Progenitor cell of endocrine pancreas (in vitro differentiated cells): ENCODE results near the gene MTAP. TPM values are rescaled to one million over a fixed set of nuclear protein-coding genes. Genes with fewer than 3 reads are reported as not detected.

Experiments used
- DNase-seq: peaks from one replicate; pipeline ENCODE4 v3.0.0; 2021; ENCODE audit warnings: low spot score; ENCODE audit not compliant: unreplicated experiment
- H3K27ac Mint-ChIP-seq: 2 replicates; pipeline ENCODE4 v1.8.0; 2021; ENCODE audit warnings: mild to moderate bottlenecking, moderate library complexity, mixed read lengths
- H3K27me3 Mint-ChIP-seq: 2 replicates; pipeline ENCODE4 v1.8.0; 2021; ENCODE audit warnings: mixed read lengths
- H3K36me3 Mint-ChIP-seq: 2 replicates; pipeline ENCODE4 v1.8.0; 2022; ENCODE audit warnings: mixed read lengths; ENCODE audit not compliant: insufficient read depth
- H3K4me1 Mint-ChIP-seq: 2 replicates; pipeline ENCODE4 v1.8.0; 2021; ENCODE audit warnings: low read depth, mixed read lengths
- H3K4me3 Mint-ChIP-seq: 2 replicates; pipeline ENCODE4 v1.8.0; 2021; ENCODE audit warnings: low read depth, mild to moderate bottlenecking, moderate library complexity, mixed read lengths
- H3K9me3 Mint-ChIP-seq: 2 replicates; pipeline ENCODE4 v1.8.0; 2021; ENCODE audit warnings: low read depth, mixed read lengths
- total RNA-seq: library from RNA; stranded (reverse); gene quantifications from 2 replicates; pipeline ENCODE4 v1.2.1, GENCODE V29; 2021
- TF ChIP-seq, protein P1 (sequence below): fragments of 200-600 bp; sonication (generic); IDR thresholded peaks from one replicate; pipeline ENCODE4 v1.5.0; 2021; ENCODE audit warnings: antibody characterized with exemption, mild to moderate bottlenecking; ENCODE audit not compliant: unreplicated experiment

Gene MTAP
- total RNA-seq, 1 donor from 2014 or later, result 73.4 TPM

DNA sequence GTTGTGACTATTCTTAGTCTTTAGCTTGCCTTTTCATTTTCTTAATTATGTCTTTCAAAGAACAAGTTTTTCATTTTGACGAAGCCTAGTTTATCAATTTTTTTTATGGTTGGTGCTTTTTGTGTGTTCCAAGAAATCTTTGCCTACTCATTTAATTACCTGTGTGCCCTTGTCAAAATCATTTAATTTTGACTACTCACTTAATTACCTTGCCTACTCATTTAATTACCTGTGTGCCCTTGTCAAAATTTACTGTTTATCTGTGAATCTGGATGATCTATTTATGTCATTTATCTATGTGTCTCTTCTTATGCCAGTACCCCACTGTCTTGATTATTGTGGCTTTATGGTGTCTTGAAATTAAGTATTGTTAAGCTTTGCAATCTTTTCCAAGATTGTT, 63.9 kb downstream of the MTAP start:
- Mint-ChIP-seq H3K27ac (no peak overlapping the region), H3K4me3 (no peak overlapping the region), H3K4me1 (no peaks in the 10 kb centered on the region), H3K9me3 (no peaks in the 10 kb centered on the region), H3K36me3 (peaks cover 27% of the 10 kb centered on the region), H3K27me3 (no peaks in the 10 kb centered on the region)
- no peak for DNase-seq
- TF ChIP-seq, protein P1, sequence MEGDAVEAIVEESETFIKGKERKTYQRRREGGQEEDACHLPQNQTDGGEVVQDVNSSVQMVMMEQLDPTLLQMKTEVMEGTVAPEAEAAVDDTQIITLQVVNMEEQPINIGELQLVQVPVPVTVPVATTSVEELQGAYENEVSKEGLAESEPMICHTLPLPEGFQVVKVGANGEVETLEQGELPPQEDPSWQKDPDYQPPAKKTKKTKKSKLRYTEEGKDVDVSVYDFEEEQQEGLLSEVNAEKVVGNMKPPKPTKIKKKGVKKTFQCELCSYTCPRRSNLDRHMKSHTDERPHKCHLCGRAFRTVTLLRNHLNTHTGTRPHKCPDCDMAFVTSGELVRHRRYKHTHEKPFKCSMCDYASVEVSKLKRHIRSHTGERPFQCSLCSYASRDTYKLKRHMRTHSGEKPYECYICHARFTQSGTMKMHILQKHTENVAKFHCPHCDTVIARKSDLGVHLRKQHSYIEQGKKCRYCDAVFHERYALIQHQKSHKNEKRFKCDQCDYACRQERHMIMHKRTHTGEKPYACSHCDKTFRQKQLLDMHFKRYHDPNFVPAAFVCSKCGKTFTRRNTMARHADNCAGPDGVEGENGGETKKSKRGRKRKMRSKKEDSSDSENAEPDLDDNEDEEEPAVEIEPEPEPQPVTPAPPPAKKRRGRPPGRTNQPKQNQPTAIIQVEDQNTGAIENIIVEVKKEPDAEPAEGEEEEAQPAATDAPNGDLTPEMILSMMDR, result no peak

DNA sequence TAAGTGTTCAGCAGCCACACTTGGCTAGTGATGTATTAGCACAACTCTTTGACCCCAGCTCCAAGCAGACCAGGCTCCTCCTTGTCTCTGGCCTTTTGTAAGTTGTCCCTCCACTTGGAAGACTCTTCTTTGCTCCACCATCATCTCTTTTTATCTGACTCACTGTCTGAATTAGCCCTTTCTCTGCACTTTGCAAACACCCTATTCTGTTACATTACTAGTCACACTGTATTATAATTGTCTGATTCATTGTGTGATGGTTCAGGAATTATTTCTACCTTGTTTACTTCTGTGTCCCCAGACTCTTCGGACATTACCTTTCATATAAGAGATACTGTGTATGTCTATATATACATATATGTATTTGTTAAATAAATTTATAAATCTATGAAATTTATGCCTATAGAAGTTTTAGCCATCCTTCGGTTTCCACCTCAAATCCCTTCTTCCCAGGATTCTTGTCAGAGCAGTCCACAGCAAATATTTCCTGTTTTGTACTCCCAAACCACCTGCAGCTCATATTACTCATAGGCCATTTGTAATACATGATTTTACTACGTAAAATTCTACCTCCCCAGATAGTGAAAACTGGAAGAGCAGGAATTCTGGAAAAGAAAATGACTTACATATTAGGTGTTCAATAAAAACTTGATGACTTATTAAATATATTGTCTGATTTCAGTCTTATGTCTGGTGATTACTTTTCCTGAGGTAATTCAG, 69.0 kb downstream of the MTAP start:
- Mint-ChIP-seq H3K27me3 (no peaks in the 10 kb centered on the region), H3K4me3 (no peak overlapping the region), H3K9me3 (peaks cover 13% of the 10 kb centered on the region), H3K36me3 (peaks cover 28% of the 10 kb centered on the region), H3K27ac (no peak overlapping the region), H3K4me1 (no peaks in the 10 kb centered on the region)
- DNase-seq, result no peak
- TF ChIP-seq, protein P1, result no peak

DNA sequence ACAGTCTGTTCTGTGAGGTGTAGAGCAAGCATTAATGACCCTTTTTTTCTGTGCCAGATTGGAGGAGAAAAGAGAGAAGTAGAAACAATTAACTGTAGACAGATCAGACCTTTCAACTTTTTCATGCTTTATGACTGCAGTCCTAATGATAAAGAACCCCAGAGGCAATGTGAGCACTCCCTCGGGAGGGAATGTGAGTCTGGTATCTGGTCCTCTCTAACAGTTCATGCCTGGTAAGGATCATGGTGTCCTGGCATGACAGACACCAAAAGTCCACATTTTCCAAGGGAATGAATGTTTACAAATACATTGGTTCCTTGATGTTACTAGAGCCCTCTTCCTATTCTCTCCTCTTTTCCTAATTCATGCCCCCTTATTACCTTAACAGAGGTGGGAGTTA, 70.3 kb downstream of the MTAP start:
- Mint-ChIP-seq H3K9me3 (peaks cover 18% of the 10 kb centered on the region), H3K4me1 (no peaks in the 10 kb centered on the region), H3K27me3 (no peaks in the 10 kb centered on the region), H3K4me3 (no peak overlapping the region), H3K36me3 (peaks cover 38% of the 10 kb centered on the region), H3K27ac (no peak overlapping the region)
- no peak for DNase-seq
- TF ChIP-seq, protein P1, result no peak

DNA sequence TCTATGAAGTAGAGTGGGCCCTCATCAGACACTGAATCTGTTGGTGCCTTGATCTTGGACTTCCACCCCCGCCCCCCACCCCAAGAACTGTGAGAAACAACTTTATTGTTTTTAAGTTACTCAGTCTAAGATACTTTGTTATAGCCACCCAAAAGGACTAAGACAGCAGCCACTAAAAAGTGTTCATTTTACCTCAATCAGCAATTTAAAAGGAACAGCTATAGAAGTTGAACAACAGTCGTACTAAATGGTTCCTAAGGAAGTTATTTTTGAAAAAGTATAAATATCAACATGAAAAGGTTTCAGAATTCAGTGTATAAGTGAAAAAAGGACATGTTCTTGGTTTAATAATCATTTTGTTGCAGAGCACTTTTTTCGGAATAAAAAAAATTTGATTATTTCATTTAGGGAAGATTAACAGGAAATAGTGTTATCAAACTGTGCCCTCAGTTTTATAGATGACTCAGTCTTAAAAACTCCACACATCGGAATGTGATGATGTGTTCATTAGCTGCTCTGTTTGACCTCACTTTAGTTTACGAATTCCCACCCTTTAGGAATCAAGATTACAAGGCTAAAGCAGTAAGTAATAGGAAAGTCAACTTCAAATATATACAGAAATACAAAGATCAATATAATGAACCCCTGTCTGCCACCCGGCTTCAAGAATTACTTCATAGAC, 71.2 kb downstream of the MTAP start:
- no peaks in the 10 kb centered on the region for H3K27me3 Mint-ChIP-seq
- H3K27ac Mint-ChIP-seq, result no peak overlapping the region
- TF ChIP-seq, protein P1, result no peak
- H3K9me3 Mint-ChIP-seq, result peaks cover 23% of the 10 kb centered on the region
- H3K36me3 Mint-ChIP-seq, result peaks cover 46% of the 10 kb centered on the region
- H3K4me1 Mint-ChIP-seq, result no peaks in the 10 kb centered on the region
- DNase-seq, result no peak
- no peak overlapping the region for H3K4me3 Mint-ChIP-seq

DNA sequence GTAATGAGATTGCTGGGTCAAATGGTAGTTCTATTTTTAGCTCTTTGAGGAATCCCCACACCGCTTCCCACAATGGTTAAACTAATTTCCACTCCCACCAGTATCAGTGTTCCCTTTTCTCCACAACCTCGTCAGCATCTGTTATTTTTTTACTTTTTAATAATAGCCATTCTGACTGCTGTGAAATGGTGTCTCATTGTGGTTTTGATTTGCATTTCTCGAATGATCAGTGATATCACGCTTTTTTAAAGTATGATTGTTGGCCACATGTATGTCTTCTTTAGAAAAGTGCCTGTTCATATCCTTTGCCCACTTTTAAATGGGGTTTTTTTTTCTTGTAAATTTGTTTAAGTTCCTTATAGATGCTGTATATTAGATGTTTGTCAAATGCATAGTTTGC, 73.5 kb downstream of the MTAP start:
- TF ChIP-seq, protein P1, result no peak
- DNase-seq, result no peak
- Mint-ChIP-seq H3K36me3 (peaks cover 65% of the 10 kb centered on the region), H3K4me3 (no peak overlapping the region), H3K27ac (no peak overlapping the region), H3K4me1 (no peaks in the 10 kb centered on the region), H3K9me3 (peaks cover 44% of the 10 kb centered on the region), H3K27me3 (no peaks in the 10 kb centered on the region)
